Hippocampal formation (tissue), 2 donors: Measurements from ENCODE around the gene JOSD2.

ENCODE experiments used
- DNase-seq, 2 donors: peaks; one replicate each; lab custom pipeline; 2025; lab: John Stamatoyannopoulos, UW

JOSD2 gene, protein sequence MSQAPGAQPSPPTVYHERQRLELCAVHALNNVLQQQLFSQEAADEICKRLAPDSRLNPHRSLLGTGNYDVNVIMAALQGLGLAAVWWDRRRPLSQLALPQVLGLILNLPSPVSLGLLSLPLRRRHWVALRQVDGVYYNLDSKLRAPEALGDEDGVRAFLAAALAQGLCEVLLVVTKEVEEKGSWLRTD

GRCh38 chr19:50511069-50511822, at the start of gene JOSD2:
Gene JOSD2, minus strand, starts transcription at chr19:50511191. Its CDS starts 760 bp downstream, at chr19:50510431.
- DNase-seq = peak; percentile 98

DNA sequence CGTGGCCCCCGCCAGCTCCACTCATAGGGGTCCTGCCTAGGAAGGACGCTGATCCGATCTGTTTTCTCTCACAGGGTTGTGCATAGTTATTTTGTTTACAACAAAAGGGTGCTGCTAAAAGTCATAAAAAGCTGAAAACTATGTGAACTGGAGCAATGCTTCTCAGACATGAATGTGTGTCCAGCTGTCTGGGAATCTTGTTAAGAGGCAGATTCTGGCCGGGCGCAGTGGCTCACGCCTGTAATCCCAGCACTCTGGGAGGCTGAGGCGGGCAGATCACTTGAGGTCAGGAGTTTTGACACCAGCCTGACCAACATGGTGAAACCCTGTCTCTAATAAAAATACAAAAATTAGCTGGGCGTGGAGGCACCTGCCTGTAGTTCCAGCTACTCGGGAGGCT, 48.6 kb upstream of the JOSD2 start:
- no peak for DNase-seq

DNA sequence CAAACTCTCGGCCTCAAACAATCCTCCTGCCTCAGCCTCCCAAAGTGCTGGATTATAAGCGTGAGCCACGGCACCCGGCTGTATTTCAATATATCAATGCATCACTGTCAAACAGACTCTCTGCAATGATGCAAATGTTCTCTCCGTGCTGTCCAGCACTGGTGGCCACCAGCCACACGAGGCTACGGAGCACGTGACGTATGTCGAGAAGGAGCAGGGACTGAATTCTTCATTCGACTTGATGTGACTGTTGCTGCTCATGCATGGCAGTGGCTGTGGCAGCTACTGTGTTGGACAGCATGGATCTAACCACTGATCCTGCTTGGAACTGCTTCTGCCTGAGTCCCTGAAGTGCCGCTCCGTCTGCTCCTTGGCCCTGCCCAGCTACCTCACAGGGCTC, 47.5 kb upstream of the JOSD2 start:
- no peak for DNase-seq

DNA sequence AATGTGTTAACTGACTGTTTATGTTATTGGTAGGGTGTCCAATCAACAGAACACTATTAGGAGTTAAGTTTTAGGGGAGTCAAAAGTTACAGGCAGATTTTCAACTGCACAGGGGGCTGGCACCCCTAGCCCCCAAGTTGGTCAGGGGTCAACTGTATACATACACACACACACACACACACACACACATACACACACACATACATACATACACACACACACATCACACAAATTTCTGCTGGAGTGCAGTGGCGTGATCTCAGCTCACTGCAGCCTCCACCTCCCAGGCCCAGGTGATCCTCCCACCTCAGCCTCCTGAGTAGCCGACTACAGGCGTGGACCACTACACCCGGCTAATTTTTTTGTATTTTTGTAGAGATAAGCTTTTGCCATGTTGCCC, 47.0 kb upstream of the JOSD2 start:
- no peak for DNase-seq

- DNase-seq = no peak
These were observed 46.1 kb upstream of the JOSD2 start for GRCh38 chr19:50557009-50557613.

DNA sequence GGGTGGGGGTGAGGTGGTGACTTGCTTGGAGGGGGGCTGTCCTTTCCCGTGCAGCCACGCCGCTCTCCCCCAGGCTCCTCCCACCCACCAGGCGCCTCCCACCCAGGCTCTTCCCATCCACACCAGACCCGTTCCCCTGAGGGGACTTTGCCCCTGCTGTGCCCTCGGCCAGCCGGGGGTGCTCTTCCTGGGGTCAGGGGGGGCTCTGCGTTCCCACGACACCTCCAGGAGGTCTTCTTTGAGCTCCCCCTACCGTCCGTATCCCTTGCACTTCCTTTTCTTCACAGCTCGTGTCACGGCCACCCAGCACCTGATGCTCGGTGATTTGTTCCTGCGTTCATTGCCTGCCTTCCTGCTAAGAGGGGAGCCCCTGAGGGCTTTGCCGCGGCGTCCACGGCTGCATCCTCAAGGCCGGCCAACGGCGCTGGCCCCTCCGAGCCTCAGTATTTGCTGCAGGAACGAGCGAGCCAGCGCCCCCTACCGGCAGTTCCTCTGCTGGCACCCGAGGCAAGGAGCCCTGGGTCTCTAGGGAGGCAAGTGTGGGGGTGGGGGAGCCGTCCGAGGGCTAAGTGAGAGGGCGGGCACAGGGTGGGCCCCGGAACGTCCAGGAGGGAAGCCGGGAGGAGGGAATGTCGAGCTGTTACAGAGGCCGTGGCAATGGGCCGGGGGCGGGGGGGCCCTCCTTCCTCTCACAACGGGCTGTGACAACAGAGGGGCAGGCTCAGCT, 45.5 kb upstream of the JOSD2 start:
- DNase-seq = peak; percentile 52 to 73

DNA sequence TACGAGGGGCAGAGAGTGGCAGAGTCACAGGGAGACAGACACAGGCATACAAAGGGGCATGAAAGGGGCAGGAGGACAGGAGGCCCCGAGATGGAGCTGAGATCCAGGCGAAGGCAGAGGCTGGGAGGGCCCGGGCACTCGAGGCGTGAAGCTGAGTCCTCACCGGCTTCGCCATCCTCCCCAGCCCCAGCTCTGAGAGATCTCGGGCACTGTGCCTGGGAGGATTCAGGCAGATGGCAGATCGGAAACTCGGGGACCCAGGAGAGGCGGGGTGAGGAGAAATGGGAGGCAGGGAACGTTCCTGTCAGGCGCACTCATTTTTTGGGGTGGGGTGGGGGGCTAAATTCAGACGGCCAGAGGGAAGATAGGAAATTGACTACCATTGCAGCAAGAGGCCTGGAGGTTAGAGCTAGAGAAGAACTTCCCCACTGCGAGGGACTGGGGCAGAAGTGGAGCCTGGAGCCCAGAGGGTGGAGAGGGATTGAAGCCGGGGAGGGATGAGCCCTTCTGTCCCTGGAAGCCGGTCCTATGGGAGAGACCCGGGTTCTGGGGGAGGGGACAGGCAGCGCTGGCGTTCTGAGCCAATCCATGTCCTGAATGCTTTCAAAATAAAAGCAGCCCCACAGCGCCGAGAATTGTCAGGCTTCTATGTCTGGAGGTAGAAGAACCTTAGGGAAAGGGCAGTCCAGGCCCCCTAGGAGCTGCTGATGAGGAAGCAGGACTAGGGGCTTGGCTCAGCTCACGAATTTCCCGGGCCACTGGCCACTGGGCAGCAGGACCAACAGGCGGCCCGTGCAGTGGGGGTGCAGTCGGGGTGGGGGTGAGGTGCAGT, 44.7 kb upstream of the JOSD2 start:
- peak in 1 of 2 donors; percentile 28 for DNase-seq

DNA sequence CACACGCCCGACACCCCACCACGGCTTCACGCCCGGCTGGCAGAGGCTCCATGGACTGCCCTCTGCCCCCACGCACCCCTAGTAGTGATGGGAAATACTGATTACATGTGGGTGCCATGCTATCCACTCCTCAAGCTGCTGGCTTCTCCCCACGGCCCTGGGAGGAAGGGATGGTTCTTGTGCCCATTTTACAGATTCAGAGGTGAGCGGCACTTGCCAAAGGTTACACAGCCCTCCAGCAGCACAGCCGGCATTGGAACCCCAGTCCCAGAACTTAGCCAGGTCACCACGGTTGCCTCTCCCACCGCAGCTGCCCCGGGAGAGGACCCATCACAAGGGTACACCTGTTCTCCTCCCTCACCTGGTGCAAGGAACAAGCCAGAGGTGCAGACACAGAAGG, 44.0 kb upstream of the JOSD2 start:
- DNase-seq = no peak

- DNase-seq = no peak
These were observed 43.2 kb upstream of the JOSD2 start for GRCh38 chr19:50554212-50554611.

DNA sequence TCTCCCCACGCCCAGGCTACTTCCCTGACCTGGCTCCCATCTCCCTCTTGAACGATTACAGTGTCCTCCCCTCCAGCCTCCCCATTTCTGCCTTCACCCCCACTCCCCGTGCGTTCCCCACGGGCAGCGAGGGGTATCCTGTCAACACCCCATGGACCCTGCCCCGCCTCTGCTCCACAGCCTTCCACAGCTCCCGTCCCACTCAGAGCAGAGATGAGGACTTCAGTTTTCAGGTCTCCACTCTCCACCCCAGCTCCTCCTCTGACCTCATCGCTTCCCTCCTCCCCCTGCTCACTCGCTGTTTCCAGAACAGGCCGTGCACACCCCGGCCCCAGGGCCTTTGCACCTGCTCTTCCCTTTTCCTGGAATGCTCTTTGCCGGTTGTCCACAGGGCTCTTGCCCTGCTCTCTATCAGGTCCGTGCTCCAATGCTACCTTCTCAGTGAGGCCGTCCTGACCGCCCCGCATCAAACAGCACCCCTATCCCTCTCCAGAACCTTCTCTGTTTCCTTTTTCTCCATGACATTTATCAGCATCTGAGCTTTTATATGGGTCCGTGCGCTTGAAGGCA, 42.2 kb upstream of the JOSD2 start:
- no peak for DNase-seq

GRCh38 chr19:50552540-50552939, 41.5 kb upstream of the JOSD2 start:
- DNase-seq = no peak

GRCh38 chr19:50551715-50552187, 40.8 kb upstream of the JOSD2 start:
- peak; percentile 72 to 75 for DNase-seq

DNA sequence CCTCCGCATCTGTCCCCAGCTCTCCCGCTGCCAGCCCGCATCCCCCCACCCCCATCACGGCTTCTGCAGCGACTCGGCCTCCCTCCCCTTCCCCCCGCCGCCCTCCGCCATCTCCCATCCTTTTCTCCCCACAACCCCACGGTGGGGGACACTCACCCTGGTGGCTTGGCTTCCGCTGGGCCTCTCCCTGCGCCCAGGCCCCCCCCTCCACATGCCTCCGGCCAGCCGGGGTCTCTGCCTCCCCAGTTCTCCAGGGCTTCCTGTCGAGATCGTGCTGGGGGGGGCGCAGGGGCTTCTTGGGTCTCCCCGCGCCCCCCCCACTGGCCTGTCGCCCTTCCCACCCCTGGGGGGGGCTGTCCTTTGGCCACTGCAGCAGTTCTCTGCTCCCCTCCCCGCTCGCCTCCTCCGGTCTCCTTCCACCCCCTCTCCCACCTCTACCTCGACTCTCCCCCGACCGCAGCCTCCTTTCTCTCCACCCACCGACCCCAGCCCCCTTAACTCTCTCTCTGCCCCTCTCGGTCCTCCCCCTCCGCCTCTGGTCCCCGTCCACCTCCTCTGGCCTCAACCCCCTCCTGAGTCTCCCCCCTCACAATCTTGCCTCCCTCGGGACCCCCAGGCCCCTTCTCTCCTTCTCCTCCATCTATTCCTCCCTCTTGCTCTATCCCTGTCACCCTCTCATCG, 40.2 kb upstream of the JOSD2 start:
- DNase-seq = peak in 1 of 2 donors; percentile 54

GRCh38 chr19:50550594-50550966, 39.6 kb upstream of the JOSD2 start:
- peak in 1 of 2 donors; percentile 54 for DNase-seq

- no peak for DNase-seq
These were observed 39.1 kb upstream of the JOSD2 start for GRCh38 chr19:50549927-50550593.

GRCh38 chr19:50549059-50549926, 38.3 kb upstream of the JOSD2 start:
- no peak for DNase-seq

GRCh38 chr19:50548191-50549058, 37.4 kb upstream of the JOSD2 start:
- peak; percentile 67 to 73 for DNase-seq
